HG03571 (cell line): ENCODE measurements around the gene ECSIT.

Experiments
- ATAC-seq: cut with Tn5 transposase; IDR thresholded peaks from one replicate; pipeline ENCODE4 v1.9.1; 2021; ENCODE audit not compliant: unreplicated experiment

Gene ECSIT

DNA sequence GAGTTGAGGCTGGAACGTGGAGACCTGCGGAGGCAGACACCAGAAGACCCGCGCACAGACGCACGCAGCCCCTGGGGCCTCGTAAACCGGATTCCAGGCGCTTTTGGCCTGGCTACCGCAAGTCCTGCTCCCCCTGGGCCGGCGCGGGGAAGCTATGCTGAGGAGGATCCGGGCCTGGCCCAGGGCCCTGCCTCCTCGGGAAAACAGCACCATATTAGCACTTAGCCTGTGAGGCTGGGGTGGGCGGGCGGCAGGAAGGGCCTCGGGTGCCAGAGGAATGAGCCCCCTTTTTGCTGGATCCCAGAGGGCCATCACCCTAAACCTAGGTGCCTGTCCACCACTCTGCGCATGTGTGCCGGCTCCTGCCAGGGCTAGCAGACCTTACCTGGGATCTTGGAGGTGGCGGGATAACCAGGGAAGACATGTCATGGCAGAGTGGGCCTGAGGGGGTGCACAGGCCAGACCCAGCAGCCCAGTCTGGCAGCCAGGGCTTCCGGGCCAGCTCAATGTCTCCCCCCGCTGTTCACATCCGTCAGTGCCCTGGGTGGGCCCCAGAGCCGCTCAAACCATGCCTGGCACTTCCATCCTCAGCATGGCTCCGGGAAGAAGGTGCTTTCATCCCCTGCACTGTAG is 22.8 kb upstream of the ECSIT start:
- no peak for ATAC-seq

DNA sequence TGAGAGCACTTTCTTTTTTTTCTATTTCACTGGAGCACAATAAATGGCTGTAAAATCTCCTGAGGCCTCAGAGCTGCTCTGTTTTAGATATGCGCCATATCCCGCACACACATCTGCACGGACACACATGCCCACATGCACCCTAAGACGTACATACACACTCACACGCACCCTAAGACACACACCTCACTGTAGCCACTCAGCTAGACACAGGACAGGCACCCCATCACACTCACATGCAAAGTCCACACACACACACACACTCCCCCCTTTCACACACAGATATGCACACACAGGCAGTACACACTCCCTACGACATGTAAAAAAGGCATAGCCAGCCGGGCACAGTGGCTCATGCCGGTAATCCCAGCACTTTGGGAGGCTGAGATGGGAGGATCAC is 21.3 kb upstream of the ECSIT start:
- no peak for ATAC-seq

DNA sequence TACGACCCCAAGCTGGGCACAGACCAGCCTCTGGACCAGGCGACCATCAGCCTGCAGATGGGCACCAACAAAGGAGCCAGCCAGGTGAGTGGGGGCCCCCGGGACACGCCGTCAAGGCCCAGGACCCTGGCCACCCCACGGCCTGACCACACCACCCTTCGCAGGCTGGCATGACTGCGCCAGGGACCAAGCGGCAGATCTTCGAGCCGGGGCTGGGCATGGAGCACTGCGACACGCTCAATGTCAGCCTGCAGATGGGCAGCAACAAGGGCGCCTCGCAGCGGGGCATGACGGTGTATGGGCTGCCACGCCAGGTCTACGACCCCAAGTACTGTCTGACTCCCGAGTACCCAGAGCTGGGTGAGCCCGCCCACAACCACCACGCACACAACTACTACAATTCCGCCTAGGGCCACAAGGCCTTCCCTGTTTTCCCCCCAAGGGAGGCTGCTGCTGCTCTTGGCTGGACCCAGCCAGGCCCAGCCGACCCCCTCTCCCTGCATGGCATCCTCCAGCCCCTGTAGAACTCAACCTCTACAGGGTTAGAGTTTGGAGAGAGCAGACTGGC is 20.5 kb upstream of the ECSIT start:
- ATAC-seq = no peak

DNA sequence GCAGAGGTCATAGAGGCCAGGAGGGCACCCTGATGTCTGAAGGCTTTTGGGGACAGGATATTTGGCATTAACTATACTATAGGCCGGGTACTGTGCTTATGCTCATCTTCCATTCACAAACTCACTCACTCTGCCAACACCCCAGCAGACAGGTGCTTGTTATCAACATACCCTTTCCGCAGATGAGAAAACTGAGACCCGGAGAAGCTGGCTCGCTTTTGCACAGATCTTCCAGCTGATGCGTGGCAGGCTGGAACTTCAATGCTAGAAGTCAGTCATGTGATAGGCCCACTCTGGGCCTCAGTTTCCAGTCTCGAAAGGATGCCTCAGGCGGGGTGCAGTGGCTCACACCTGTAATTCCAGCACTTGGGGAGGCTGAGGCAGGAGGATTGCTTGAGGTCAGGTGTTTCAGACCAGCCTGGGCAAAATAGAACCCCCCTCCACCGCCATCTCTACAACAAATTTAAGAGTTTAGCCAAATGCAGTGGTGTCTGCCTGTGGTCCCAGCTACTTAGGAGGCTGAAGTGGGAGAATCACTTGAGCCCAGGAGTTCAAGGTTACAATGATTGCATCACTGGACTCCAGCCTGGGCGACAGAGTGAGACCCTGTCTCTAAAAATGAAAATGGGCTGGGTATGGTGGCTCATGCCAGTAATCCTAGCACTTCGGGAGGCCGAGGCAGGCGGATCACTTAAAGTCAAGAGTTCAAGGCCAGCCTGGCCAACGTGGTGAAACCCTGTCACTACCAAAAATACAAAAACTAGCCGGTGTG is 19.2 kb upstream of the ECSIT start:
- no peak for ATAC-seq

DNA sequence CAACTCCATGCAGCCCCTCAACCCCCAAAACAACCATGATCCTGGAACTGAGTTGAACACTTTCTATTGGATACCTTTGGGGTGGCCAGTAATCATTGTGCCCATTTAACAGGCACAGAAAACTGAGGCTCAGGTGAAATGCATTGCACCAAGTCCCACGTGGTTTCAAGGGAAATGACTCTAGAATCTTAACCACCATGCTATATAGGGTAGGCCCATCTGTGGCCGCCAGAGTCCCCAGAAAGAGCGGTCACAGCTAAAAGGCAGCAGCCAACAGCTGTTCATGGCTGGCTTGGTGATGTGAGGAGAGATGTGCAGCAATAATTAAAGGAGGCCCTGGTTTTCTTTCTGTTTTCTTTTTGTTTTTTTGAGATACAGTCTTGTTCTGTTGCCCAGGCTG is 12.3 kb upstream of the ECSIT start:
- no peak for ATAC-seq

DNA sequence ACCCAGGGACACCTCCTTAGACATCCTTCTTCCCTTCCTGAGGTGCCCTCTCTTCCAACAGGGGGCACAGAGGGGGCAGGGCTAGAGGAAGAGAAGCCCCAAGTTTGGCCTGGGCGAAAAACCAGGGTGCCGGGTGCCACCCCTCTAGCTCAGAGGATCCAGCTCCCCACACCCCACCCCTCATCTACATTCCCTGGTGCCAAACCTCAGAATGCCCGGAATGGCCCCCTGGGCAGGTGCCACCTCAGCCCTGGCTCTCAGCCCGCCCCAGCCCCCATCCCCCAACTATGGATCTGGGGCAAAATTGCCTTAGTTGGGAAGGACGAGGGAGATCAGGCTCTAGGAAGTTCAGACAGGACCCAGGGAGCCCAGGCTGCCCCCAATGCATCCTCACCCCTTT is 11.7 kb upstream of the ECSIT start:
- no peak for ATAC-seq

DNA sequence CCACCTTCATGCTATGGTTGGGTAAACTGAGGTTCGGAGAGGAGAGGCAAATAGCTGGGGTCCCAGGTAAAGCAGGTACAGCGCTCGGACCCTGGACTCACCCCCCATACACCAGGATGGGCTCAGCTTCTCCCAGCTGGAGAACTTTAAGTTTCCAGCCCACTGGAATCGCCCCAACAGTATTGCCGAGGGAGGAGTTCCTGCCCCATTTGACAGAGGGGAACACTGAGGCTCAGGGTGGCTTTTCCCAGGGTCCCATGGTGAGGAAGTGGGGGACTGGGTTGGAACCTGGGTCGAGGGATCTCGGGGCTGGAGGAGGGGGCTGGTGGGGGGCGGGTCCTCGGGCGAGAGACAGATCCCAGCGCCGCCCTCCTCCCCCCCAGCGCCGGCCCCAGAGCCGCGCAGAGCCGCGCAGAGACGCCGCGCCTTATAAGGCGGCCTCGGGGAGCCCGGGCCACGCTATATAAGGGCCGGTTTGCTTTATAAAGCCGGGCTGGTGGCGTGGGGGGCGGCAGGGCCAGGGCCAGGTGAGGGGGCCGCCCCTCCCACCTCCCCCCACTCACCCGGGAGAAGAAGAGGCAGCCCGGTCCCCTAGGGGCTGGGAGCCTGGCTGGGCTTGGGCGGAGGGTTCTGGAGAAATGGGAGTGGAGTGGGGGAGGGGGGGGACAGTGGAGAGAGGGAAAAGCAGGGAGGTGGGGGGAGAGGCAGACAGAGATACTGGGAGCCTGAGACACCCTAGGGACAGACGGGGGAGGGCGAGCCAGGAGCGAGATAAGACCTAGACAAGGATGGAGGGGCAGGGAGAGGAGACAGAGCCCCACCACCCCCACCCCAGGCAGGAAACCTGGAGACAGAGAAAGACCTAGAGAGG is 10.8 kb upstream of the ECSIT start:
- no peak for ATAC-seq

DNA sequence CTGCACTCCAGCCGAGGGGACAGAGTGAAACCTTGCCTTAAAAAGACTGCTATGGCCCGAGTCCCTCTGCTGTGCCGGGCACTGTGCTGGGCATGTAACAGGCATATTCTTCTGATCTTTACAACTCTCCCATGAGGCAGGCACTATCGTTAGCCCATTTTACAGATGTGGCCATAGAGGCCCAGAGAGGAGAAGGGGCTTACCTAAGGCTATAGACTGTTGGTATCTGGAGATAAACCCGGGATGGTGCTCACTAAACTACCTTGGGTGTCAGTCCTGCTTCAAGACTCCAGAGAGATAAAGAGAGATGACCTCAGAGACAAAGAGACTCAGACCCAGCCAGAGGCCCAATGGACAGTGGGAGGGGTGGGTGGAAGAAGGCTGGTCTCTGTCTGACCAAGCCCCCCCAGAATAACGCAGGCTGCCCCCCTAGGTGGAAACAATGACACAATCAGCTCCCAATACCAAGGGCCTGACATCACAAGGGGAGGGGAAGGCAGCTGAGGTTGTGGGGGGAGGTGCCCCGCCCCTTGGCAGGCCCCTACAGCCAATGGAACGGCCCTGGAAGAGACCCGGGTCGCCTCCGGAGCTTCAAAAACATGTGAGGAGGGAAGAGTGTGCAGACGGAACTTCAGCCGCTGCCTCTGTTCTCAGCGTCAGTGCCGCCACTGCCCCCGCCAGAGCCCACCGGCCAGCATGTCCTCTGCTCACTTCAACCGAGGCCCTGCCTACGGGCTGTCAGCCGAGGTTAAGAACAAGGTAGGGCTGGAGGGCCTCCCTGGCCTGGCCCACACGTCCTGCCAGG is 9.5 kb upstream of the ECSIT start, which contains the start of gene CNN1:
CNN1 (plus strand) TSS at position 620 of the 805 bp plus-strand sequence; CDS start at position 697, 77 bp downstream.
- ATAC-seq = no peak

DNA sequence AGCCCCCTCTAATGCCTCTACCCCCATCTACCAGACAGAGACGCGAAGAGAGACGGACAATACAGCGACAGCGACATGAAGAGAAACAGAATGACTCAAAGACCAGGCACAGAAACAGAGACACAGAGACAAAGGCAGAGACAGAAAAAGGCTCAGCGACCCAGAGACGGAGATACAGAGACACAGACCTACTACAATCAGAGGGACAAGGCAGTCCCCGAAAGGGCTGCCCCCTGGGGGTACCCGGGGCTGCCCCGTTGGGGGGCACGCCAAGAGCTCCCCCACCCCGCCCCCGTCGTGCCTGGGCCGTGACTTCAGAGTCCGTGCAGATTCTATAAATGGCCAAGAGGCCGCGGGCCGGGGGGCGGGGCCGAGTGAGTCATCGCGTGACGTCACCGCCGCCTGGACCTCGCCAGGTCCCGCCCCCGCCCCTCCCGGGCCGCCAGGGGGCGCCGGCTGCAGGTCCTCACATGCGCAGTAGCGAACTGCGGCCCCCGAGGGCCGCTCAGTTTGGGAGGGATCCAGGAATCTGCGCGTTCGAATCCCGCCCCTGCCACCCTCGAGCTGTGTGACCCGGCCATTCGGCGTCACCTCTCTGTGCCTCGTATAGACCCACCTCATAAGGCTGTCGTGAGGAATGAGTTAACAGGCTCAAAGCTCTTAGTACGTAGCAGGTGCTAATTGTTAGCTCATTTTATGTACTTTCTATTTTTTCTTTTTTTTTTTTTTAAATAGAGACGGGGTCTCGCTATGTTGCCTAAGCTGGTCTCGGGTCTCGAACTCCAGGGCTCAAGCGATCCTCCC is 7.1 kb upstream of the ECSIT start:
- ATAC-seq = peak; percentile 66

DNA sequence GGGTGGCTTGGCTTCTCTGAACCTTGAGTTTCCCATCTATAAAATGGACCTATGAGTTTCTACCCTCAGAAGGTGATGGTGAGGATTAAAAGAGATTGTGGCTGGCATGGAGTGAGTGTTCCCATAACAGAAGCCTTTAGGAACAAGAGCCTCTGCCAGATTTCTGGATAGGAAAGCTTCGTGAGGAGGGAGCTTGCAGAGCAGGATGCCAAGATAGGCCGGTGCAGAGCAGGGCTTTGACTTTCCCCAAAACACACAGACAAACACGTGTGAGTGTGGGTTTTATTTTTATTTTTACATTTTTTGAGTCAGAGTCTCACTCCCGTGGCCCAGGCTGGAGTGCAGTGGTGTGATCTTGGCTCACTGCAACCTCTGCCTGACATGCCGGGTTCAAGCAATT is 6.0 kb upstream of the ECSIT start:
- no peak for ATAC-seq

DNA sequence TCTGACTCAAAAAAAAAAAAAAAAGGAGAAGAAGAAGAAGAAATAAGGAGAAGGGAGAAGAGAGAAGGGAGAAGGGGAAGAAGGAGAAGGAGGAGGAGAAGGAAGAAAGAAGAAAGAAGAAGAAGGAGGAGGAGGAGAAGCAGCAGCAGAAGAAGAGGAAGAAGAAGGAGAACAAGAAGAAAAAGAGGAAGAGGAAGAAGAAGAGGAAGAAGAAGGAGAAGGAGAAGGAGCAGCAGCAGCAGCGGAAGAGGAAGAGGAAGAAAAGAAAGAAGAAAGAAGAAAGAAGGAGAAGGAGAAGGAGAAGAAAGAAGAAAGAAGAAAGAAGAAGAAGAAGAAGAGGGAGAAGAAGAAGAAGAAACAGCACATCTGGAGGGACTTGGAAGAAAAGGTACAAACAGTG is 5.6 kb upstream of the ECSIT start:
- no peak for ATAC-seq

DNA sequence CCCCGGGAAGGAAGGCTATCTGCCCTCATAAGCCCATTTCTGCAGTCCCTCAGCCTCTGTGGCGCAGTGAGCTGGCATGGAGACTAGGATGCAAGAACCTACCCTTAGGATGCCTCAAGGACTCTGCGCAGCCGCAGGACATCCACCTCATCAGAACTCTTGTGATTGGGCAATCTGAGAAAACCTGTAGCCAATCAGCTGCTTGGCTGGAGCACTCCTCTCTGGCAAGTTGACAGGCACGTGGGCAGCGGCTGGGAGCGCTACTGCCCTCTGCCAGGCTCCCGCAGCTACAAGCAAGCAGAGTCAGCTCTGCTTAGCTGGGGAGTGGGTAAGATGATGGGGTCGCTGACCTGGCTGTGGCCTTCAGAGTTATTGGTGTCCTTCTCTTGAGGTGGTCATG is 1.5 kb upstream of the ECSIT start:
- no peak for ATAC-seq

DNA sequence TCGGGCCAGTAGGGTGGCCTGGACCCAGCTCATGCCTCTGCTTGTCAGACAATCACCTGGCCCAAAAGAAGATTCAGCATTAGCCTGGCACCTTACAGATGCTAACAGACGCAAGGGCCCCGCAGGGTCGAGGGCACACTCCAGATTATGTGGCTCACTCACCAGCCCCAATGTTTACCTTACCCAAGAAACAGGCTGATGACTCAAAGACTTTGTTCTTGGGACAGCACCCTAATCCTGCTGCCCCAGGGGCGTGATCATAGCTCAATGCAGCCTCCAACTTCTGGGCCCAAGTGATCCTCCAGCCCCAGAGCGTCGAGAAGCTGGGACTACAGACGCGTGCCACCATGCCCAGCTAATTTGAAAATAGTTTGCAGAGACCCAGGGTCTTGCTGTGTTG is 9.8 kb downstream of the ECSIT start:
- no peak for ATAC-seq

DNA sequence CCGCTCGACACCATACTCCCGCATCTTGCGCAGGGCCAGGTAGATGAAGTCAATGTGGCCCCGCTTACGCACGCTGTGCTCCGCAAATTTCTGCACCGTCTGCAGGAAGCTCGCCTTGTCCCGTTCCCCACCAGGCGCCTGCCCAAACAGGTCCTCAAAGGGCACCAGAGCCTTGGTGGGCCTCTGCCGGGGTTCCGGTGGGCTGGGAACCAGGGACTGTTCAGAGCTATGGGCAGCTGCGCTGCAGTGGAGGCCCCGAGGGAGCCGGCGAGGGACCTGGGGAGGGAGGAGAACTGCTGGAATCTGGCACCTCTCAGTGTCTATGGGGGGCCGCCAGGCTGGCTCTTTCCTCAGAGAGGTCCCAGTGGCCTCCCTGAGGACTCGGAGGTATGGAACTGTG is 15.0 kb downstream of the ECSIT start:
- ATAC-seq = no peak

DNA sequence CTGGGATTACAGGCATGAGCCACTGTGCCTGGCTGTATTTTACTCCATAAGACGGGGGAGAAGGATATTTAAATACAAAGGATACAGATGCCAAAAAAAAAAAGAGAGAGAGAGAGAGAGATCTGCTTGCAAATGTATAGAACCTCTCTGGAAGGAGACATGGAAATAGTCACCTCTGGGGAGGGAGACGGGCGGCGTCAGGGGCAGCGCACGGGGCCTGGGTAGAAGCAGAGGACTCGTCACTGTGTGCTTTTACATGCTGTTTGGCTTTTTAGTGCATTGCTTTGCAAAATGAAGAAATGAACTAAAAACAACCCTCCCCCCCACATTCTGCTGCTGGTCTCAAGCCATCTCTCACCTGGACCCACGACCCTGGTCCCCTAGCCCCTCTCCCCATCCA is 18.5 kb downstream of the ECSIT start:
- ATAC-seq = no peak

DNA sequence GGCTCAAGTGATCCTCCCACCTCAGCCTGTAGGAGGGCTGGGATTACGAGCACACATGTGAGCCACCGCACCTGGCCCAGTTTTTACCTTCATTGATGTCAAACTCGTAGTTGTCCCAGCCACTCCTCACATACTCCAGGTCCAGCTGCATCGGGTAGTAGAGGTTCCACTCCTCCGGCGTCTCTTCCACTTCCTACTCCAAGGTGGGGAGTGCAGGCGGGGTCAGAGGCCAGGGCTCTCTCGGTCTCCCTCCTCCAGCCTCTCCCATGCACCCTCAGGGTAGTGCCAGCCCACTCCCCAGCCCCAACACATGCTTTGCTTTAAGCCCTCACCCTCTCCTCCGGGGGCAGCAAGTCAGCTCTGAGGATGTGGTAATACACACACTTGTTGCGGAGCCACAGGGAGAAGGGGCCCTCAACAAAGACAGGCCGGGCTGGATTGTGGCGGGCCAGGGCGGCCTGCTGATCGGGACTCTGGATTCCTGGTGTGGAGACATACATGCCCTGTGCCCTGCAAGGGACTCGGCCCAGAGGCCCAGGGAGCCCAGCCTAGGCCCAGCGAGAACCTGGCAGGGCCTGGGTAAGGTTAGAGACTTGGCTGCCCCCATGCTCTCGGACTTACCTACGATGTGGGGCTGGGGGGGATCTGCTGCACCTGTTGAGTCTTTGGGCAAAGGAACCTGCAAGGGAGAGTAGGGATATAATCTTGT is 21.4 kb downstream of the ECSIT start:
- ATAC-seq = no peak

DNA sequence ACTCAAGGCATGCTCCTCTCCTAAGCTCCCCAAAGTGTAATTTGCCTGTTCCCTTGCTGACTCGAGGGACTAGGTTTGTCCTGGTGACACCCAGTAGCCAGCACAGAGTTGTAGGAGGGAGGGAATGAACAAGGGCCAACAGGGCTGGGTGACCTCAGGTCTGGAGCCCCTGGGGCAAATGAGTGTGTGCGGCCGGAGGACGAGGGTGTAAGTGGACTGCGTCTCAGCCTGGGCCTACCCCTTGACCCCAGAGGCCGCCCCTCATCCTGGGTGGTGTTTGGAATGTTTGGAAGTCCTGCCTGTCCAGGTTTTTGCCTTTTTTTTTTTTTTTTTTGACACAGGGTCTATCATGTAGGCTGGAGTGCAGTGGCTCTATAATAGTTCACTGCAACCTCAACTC is 22.0 kb downstream of the ECSIT start:
- ATAC-seq = no peak

DNA sequence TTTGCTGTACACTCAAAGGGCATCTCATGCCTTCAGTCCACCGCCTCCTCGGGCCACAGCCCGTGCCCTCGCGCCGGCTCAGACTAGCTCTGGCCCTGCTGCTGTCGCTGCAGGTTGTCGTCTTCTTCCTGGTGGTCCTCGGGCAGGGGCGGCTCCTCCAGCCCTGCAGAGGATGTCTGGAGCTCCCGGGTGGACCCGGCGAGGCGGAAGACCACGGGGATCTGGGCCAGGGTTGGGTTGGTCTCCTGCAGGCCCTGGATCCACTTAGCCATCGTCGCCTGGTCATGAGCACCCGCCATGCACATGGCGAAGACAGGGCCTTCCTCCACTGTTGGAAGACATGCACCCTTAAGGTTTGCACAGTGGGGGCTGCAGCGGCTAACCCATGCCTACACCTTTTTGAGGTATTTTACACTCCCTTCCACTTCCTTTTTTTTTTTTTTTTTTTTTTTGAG is 22.8 kb downstream of the ECSIT start:
- peak; percentile 33 for ATAC-seq

DNA sequence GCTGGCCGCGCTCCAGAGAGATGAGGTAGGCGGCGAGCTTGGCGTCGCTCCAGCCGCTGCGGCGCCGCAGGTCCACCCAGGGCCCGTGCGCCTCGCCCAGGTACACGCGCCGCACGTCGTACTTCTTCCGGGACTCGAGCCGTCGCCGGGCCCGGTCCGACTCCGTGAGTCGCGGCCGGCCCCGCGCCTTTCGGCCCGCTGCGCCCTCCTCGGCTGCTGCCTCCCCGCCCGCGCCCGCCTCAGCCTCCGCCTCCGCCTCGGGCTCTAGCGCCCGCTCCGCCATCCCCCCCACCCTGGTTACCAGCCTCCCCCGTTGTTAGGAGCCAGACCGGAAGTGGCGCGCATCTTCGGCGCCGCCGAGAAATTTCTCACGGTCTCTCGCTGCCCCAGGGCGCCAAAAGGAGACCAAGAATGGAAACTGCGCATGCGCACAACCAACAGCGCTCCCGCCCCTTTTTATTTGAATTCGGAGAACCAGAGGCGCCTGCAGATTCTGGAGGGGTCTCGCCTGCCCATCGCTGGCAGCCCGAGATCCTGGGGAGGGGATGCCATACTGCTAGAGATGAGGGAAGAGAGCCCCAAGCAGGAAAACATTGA is 23.3 kb downstream of the ECSIT start, which contains the start of gene ZNF653:
ZNF653 (minus strand) TSS at position 336 of the 597 bp plus-strand sequence; CDS start at position 283, 53 bp downstream.
- peak; percentile 30 for ATAC-seq
